Astrocyte of the cerebellum (primary cell): ENCODE results near the gene NRAP.

Source experiments
- DNase-seq: peaks from one replicate; pipeline ENCODE4 v3.0.0-alpha.2; 2011; ENCODE audit warnings: low read depth
- H3K4me3 ChIP-seq: 2 replicates; pipeline ENCODE4 v1.5.1; 2011; ENCODE audit warnings: mild to moderate bottlenecking, low read depth, low read length, moderate library complexity
- in situ Hi-C: cut with HindIII; loops from 2 replicates; pipeline ENCODE4 v1.10.0; 2017; ENCODE audit warnings: low sequenced_read_pairs
- TF ChIP-seq, protein P1 (sequence below): IDR thresholded peaks from 2 replicates; pipeline ENCODE4 v1.5.1; 2012; ENCODE audit warnings: low read length, low read depth, moderate library complexity, mild to moderate bottlenecking; ENCODE audit errors: missing control alignments

The NRAP gene

GRCh38 chr10:113562069-113562468 lies 101.8 kb downstream of the NRAP start:
- H3K4me3 ChIP-seq, result no peak overlapping the region
- TF ChIP-seq, protein P1, sequence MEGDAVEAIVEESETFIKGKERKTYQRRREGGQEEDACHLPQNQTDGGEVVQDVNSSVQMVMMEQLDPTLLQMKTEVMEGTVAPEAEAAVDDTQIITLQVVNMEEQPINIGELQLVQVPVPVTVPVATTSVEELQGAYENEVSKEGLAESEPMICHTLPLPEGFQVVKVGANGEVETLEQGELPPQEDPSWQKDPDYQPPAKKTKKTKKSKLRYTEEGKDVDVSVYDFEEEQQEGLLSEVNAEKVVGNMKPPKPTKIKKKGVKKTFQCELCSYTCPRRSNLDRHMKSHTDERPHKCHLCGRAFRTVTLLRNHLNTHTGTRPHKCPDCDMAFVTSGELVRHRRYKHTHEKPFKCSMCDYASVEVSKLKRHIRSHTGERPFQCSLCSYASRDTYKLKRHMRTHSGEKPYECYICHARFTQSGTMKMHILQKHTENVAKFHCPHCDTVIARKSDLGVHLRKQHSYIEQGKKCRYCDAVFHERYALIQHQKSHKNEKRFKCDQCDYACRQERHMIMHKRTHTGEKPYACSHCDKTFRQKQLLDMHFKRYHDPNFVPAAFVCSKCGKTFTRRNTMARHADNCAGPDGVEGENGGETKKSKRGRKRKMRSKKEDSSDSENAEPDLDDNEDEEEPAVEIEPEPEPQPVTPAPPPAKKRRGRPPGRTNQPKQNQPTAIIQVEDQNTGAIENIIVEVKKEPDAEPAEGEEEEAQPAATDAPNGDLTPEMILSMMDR, result no peak
- DNase-seq, result no peak
- in situ Hi-C loops, result no loop called here

GRCh38 chr10:113561214-113561613 lies 102.6 kb downstream of the NRAP start:
- no peak for DNase-seq
- no peak overlapping the region for H3K4me3 ChIP-seq
- in situ Hi-C loops, result no loop called here
- TF ChIP-seq, protein P1, result no peak

- TF ChIP-seq, protein P1, result no peak
Measured at GRCh38 chr10:113560071-113560470, 103.8 kb downstream of the NRAP start.

DNA sequence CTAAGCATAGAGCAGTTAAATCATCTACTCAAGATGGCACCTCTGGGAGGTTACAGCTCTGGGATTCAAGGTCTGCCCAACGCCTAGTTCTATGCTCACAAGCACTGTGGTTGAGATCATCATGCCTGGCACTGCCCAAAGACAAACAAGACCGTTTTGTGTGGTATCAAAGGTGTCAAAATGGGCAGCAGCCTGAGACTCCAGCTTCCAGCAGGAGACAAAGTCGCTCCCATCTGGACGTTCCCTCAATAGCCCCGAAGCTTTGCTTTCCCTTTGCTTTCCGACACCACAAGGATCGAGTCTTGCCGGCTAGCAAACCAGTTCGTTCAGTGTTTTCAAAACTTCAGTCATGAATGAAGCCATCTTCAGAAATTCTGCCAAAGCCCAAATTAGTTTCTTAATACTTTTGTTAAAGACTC lies 105.9 kb downstream of the NRAP start:
- H3K4me3 ChIP-seq, result no peak overlapping the region
- TF ChIP-seq, protein P1, result no peak
- in situ Hi-C loops, result no loop called here
- DNase-seq, result no peak

More at GRCh38 chr10:113560071-113560470, 103.8 kb downstream of the NRAP start:
- no peak overlapping the region for H3K4me3 ChIP-seq
- DNase-seq, result no peak
- in situ Hi-C loops, result no loop called here

- in situ Hi-C loops, result no loop called here
- no peak for DNase-seq
- H3K4me3 ChIP-seq, result no peak overlapping the region
- TF ChIP-seq, protein P1, result no peak
Measured at GRCh38 chr10:113557424-113557862, 106.4 kb downstream of the NRAP start.

- no peak for DNase-seq
- TF ChIP-seq, protein P1, result no peak
- in situ Hi-C loops, result no loop called here
- no peak overlapping the region for H3K4me3 ChIP-seq
Measured at GRCh38 chr10:113555751-113556150, 108.1 kb downstream of the NRAP start.

DNA sequence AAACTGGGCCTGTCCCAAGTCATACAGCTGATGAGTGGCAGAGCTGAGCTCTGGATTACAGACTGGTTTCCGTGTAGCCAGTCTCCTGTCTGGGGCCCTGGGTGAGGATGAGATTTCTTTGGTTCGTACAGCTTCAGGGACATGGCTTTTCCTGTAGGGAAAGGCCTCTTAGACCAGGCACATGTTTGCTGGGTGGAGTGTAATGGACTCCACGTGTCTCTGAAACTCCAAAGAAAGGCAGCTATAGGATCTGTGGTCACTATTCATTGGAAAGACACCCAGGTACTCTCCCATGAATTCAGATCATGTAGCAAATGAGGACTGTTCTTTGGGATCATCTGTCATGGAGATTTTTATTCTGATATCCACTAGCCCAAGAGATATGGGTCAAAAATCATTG lies 108.6 kb downstream of the NRAP start:
- H3K4me3 ChIP-seq, result no peak overlapping the region
- no peak for DNase-seq
- in situ Hi-C loops, result no loop called here
- TF ChIP-seq, protein P1, result no peak
